NCI-H2227 (cell line): ENCODE results near the gene WFS1.

Experiments used
- DNase-seq: peaks from one replicate; lab custom pipeline; 2025; ENCODE audit not compliant: unreplicated experiment; lab: John Stamatoyannopoulos, UW

WFS1 gene

DNA sequence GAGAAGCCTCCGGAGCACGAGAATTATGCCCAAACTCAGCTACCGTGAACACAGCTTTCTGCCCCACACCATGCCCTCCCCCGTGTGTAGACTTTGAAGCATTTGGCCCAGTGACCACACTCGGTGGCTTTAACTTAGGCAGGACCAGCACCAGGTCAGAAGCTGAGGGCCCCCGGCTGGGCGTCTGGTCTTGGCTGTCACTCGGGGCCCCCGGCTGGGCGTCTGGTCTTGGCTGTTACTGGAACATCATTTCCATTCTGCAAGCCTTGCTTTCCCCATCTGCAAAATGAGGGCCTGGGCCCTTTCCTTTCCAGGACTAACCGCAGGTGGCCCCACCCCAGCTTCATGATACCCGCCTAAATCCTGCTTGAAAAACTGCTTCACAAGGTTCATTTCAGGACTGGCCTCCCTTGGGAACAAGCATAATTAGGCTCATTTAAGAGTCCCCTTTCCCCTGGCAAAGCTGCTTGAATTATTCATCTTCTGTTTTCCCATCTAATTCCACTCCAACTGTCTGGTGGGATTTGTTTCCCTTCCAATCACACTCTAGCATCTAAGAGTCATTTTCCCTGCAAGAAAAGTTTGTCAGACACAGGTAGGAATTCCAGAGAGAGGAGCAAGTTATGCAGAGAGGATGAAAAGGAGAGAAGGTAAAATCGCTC lies 82.5 kb downstream of the WFS1 start:
- no peak for DNase-seq
